NK-92 (cell line): Measurements from ENCODE around the gene RNASE13.
"Not testable (repeated sequence)": the region's sequence is repeated elsewhere in the genome, so short reads cannot be mapped to it uniquely, and the experiment has no call there.

Experiments used
- DNase-seq: peaks from one replicate; lab custom pipeline; 2025; ENCODE audit not compliant: unreplicated experiment; lab: John Stamatoyannopoulos, UW

Gene RNASE13

GRCh38 chr14:21042918-21043317 is 8.3 kb upstream of the RNASE13 start:
- DNase-seq = no peak

- no peak for DNase-seq
Observed at GRCh38 chr14:21041676-21042433, 7.2 kb upstream of the RNASE13 start, which contains the start of gene RNASE7. Gene RNASE7, plus strand, starts transcription at chr14:21042362. Its CDS starts 631 bp downstream, at chr14:21042993.

- not testable (repeated sequence) for DNase-seq
Observed at GRCh38 chr14:21040941-21041340, 6.3 kb upstream of the RNASE13 start.

GRCh38 chr14:21040370-21040925 is 5.8 kb upstream of the RNASE13 start:
- no peak for DNase-seq

- no peak for DNase-seq
Observed at GRCh38 chr14:21039585-21040369, 5.2 kb upstream of the RNASE13 start.

GRCh38 chr14:21038441-21039422 is 4.1 kb upstream of the RNASE13 start:
- no peak for DNase-seq

GRCh38 chr14:21037156-21037555 is 2.5 kb upstream of the RNASE13 start:
- DNase-seq = no peak

- DNase-seq = no peak
Observed at GRCh38 chr14:21036751-21037150, 2.1 kb upstream of the RNASE13 start.

- no peak for DNase-seq
Observed at GRCh38 chr14:21033133-21033698, 1.4 kb downstream of the RNASE13 start.

- DNase-seq = no peak
Observed at GRCh38 chr14:21032326-21033132, 2.1 kb downstream of the RNASE13 start.

- no peak for DNase-seq
Observed at GRCh38 chr14:21030531-21030930, 4.1 kb downstream of the RNASE13 start.

GRCh38 chr14:21029917-21030316 is 4.7 kb downstream of the RNASE13 start, which contains the start of gene TPPP2:
Gene TPPP2, plus strand, starts transcription at chr14:21030217. Its CDS starts 365 bp downstream, at chr14:21030582.
- no peak for DNase-seq

- DNase-seq = no peak
Observed at GRCh38 chr14:21026988-21027315, 7.7 kb downstream of the RNASE13 start.

GRCh38 chr14:21026274-21026987 is 8.2 kb downstream of the RNASE13 start:
- DNase-seq = no peak

- DNase-seq = no peak
Observed at GRCh38 chr14:21025371-21026273, 9.0 kb downstream of the RNASE13 start.

GRCh38 chr14:21024585-21025370 is 9.8 kb downstream of the RNASE13 start, which contains the start of gene NDRG2:
Gene NDRG2, minus strand, starts transcription at chr14:21025061. Its CDS starts 1,746 bp downstream, at chr14:21023315.
- no peak for DNase-seq
